Common myeloid progenitor, CD34-positive (primary cell): ENCODE data around the gene TAT.
A peak's percentile ranks its signal among the peaks of the same experiment; 100 is the strongest.

Source experiments
- CTCF ChIA-PET: fragments of 350-600 bp; sonication (Branson Sonifier 250); formaldehyde crosslinking; loops from one replicate; lab custom pipeline; 2021; ENCODE audit warnings: antibody characterized with exemption; lab: Charles Lee
- POLR2A ChIA-PET: fragments of 350-600 bp; sonication (Branson Sonifier 250); formaldehyde crosslinking; loops from one replicate; lab custom pipeline; 2021; ENCODE audit warnings: antibody characterized with exemption; lab: Charles Lee
- DNase-seq, 3 donors: peaks; one replicate each; pipeline versions ENCODE4 v3.0.0 to v3.0.0-alpha.2; 2013
- H3K27ac ChIP-seq, 2 experiments: 1 replicate in 1 of 2; 2 replicates in 1 of 2; pipeline ENCODE4 v1.7.0; 2013; ENCODE audit warnings: inconsistent platforms in 2 of 2, low read length in 2 of 2, mild to moderate bottlenecking in 2 of 2, low read depth in 1 of 2, moderate library complexity in 1 of 2; ENCODE audit not compliant: severe bottlenecking in 2 of 2, insufficient read depth in 1 of 2, poor library complexity in 1 of 2
- H3K27me3 ChIP-seq, 5 experiments: replicated peaks in 2 of 5; 1 replicate in 3 of 5; 2 replicates in 2 of 5; pipeline versions ENCODE4 v1.6.1 to v1.7.0; 2013; ENCODE audit warnings: low read length in 4 of 5, mild to moderate bottlenecking in 2 of 5, moderate library complexity in 2 of 5, inconsistent platforms in 1 of 5; ENCODE audit not compliant: insufficient read depth in 5 of 5, control insufficient read depth in 4 of 5
- H3K36me3 ChIP-seq, 4 experiments: 1 replicate in 2 of 4; 2 replicates in 2 of 4; pipeline versions ENCODE4 v1.6.1 to v1.7.0; 2013; ENCODE audit warnings: low read length in 3 of 4, control low read depth in 1 of 4, mild to moderate bottlenecking in 1 of 4; ENCODE audit not compliant: control insufficient read depth in 4 of 4, insufficient read depth in 4 of 4
- H3K4me1 ChIP-seq, 4 experiments: 1 replicate in 3 of 4; 2 replicates in 1 of 4; pipeline versions ENCODE4 v1.6.1 to v1.7.1; 2013; ENCODE audit warnings: low read length in 3 of 4, mild to moderate bottlenecking in 3 of 4, control low read depth in 1 of 4, inconsistent platforms in 1 of 4, moderate library complexity in 1 of 4; ENCODE audit not compliant: control insufficient read depth in 4 of 4, insufficient read depth in 4 of 4; ENCODE audit errors: control extremely low read depth in 1 of 4
- H3K4me3 ChIP-seq, 7 experiments: 1 replicate in 4 of 7; 2 replicates in 3 of 7; pipeline versions ENCODE4 v1.5.1 to v1.7.0; 2013; ENCODE audit warnings: mild to moderate bottlenecking in 7 of 7, low read length in 6 of 7, moderate library complexity in 6 of 7, inconsistent platforms in 2 of 7, low read depth in 2 of 7, control low read depth in 1 of 7; ENCODE audit not compliant: insufficient read depth in 4 of 7, control insufficient read depth in 1 of 7; ENCODE audit errors: extremely low read depth in 1 of 7
- H3K9me3 ChIP-seq, 5 experiments: 1 replicate in 4 of 5; 2 replicates in 1 of 5; pipeline versions ENCODE4 v1.6.1 to v1.7.1; 2013; ENCODE audit warnings: low read length in 4 of 5, mild to moderate bottlenecking in 2 of 5, inconsistent platforms in 1 of 5, low read depth in 1 of 5, moderate library complexity in 1 of 5; ENCODE audit not compliant: control insufficient read depth in 4 of 5, insufficient read depth in 2 of 5; ENCODE audit errors: control extremely low read depth in 1 of 5
- WGBS: methylation state at CpG from one replicate; pipeline ENCODE4 v1.1.5; 2013; ENCODE audit not compliant: insufficient coverage; 5-methylcytosine and 5-hydroxymethylcytosine counted together

Gene TAT

GRCh38 chr16:71569621-71570020 is 7.3 kb downstream of the TAT start:
- WGBS, result 100% methylated on average over 4 of the region's 4 CpGs
- Histone ChIP-seq H3K9me3 (no peaks in the 10 kb centered on the region), H3K36me3 (no peaks in the 10 kb centered on the region), H3K4me3 (no peak overlapping the region), H3K27me3 (peaks cover 0 to 8% (median 0%) of the 10 kb centered on the region in 5 experiments), H3K4me1 (peaks cover 0 to 14% (median 6%) of the 10 kb centered on the region in 4 experiments), H3K27ac (no peak overlapping the region)
- DNase-seq, result no peak
- CTCF ChIA-PET, result no interaction called here
- POLR2A ChIA-PET, result no interaction called here

GRCh38 chr16:71568551-71568950 is 8.3 kb downstream of the TAT start:
- 100% methylated on average over 2 of the region's 4 CpGs for WGBS
- Histone ChIP-seq H3K36me3 (no peaks in the 10 kb centered on the region), H3K27me3 (peaks cover 0 to 8% (median 0%) of the 10 kb centered on the region in 5 experiments), H3K4me3 (no peak overlapping the region), H3K27ac (no peak overlapping the region), H3K4me1 (peaks cover 0 to 17% (median 9%) of the 10 kb centered on the region in 4 experiments), H3K9me3 (no peaks in the 10 kb centered on the region)
- CTCF ChIA-PET, result no interaction called here
- DNase-seq, result no peak
- POLR2A ChIA-PET, result no interaction called here

GRCh38 chr16:71567931-71568330 is 9.0 kb downstream of the TAT start:
- H3K4me3 ChIP-seq, result no peak overlapping the region
- H3K36me3 ChIP-seq, result no peaks in the 10 kb centered on the region
- H3K4me1 ChIP-seq, result peaks cover 0 to 17% (median 9%) of the 10 kb centered on the region in 4 experiments
- POLR2A ChIA-PET, result no interaction called here
- CTCF ChIA-PET, result no interaction called here
- peaks cover 0 to 8% (median 0%) of the 10 kb centered on the region in 5 experiments for H3K27me3 ChIP-seq
- DNase-seq, result no peak
- H3K9me3 ChIP-seq, result no peaks in the 10 kb centered on the region
- WGBS, result 100% methylated on average over 8 of the region's 8 CpGs
- no peak overlapping the region for H3K27ac ChIP-seq

GRCh38 chr16:71565812-71566700 is 10.8 kb downstream of the TAT start:
- peaks cover 0 to 17% (median 9%) of the 10 kb centered on the region in 4 experiments for H3K4me1 ChIP-seq
- H3K9me3 ChIP-seq, result peaks cover 0 to 4% (median 2%) of the 10 kb centered on the region in 5 experiments
- H3K4me3 ChIP-seq, result peak overlapping the region in 5 of 7 experiments; percentile 63 to 85 (median 76)
- POLR2A ChIA-PET, result no interaction called here
- peak overlapping the region in 1 of 2 experiments; percentile 80 for H3K27ac ChIP-seq
- CTCF ChIA-PET, result interaction anchor here (2.1 kb wide), 1 partner anchor 44 kb away, joined by 20 read pairs; no protein-coding TSS in a partner anchor
- no peaks in the 10 kb centered on the region for H3K36me3 ChIP-seq
- peaks cover 0 to 6% (median 0%) of the 10 kb centered on the region in 5 experiments for H3K27me3 ChIP-seq
- WGBS, result 73% methylated on average over 7 of the region's 9 CpGs
- peak in 2 of 3 donors; percentile 36 to 39 for DNase-seq

- Histone ChIP-seq H3K27me3 (peaks cover 0 to 2% (median 0%) of the 10 kb centered on the region in 5 experiments), H3K36me3 (no peaks in the 10 kb centered on the region), H3K27ac (peak overlapping the region; percentile 47 to 80), H3K4me1 (peaks cover 0 to 17% (median 9%) of the 10 kb centered on the region in 4 experiments), H3K9me3 (peaks cover 0 to 4% (median 4%) of the 10 kb centered on the region in 5 experiments), H3K4me3 (peak overlapping the region; percentile 47 to 85 (median 75))
- POLR2A ChIA-PET, result no interaction called here
- CTCF ChIA-PET, result interaction anchor here (0.9 to 2.1 kb wide), 3 partner anchors 25 to 316 kb away, joined by 3 to 20 read pairs (median 4); no protein-coding TSS in a partner anchor
- 16% methylated on average over 18 of the region's 19 CpGs for WGBS
- DNase-seq, result peak in 1 of 3 donors; percentile 94
Observed at GRCh38 chr16:71564335-71564967, 12.4 kb downstream of the TAT start.

GRCh38 chr16:71562552-71562951 is 14.3 kb downstream of the TAT start:
- Histone ChIP-seq H3K27ac (no peak overlapping the region), H3K27me3 (no peaks in the 10 kb centered on the region), H3K4me1 (peaks cover 0 to 17% (median 9%) of the 10 kb centered on the region in 4 experiments), H3K36me3 (no peaks in the 10 kb centered on the region), H3K9me3 (peaks cover 0 to 4% (median 4%) of the 10 kb centered on the region in 5 experiments), H3K4me3 (no peak overlapping the region)
- no peak for DNase-seq
- POLR2A ChIA-PET, result no interaction called here
- no CpG with 5 or more reads among the region's 1 CpG for WGBS
- CTCF ChIA-PET, result interaction anchor here (0.7 kb wide), 1 partner anchor 24 kb away, joined by 3 read pairs; no protein-coding TSS in a partner anchor
